Prostate gland (tissue), 2 donors: ENCODE results near the gene CTRB2.

Experiments
- CTCF ChIP-seq, 4 experiments: fragments of 200-600 bp in 2 of 4; fragments of 450-650 bp in 2 of 4; sonication (generic) in 2 of 4; IDR thresholded peaks; 1 replicate in 3 of 4; 2 replicates in 1 of 4; pipeline ENCODE4 v1.5.1; 2016 to 2019; ENCODE audit warnings: antibody characterized with exemption in 4 of 4, mild to moderate bottlenecking in 2 of 4, moderate library complexity in 2 of 4
- POLR2A ChIP-seq: fragments of 450-650 bp; IDR thresholded peaks from one replicate; pipeline ENCODE4 v1.6.1; 2016; ENCODE audit warnings: antibody characterized with exemption, mild to moderate bottlenecking
- POLR2AphosphoS5 ChIP-seq: sonication (generic); formaldehyde crosslinking; IDR thresholded peaks from one replicate; pipeline ENCODE4 v1.6.1; 2017; ENCODE audit warnings: antibody characterized with exemption

- TF ChIP-seq CTCF (IDR thresholded peaks at IDR 0.05) (no peak), POLR2AphosphoS5 (no peak), POLR2A (no peak)
These were observed 24.6 kb upstream of the CTRB2 start for GRCh38 chr16:75231570-75231969.
